GM18868 (cell line): ENCODE data around the gene BOC.

Experiments used
- ATAC-seq: cut with Tn5 transposase; IDR thresholded peaks from one replicate; pipeline ENCODE4 v1.9.1; 2021; ENCODE audit warnings: mild to moderate bottlenecking, moderate library complexity; ENCODE audit not compliant: unreplicated experiment

Gene BOC

DNA sequence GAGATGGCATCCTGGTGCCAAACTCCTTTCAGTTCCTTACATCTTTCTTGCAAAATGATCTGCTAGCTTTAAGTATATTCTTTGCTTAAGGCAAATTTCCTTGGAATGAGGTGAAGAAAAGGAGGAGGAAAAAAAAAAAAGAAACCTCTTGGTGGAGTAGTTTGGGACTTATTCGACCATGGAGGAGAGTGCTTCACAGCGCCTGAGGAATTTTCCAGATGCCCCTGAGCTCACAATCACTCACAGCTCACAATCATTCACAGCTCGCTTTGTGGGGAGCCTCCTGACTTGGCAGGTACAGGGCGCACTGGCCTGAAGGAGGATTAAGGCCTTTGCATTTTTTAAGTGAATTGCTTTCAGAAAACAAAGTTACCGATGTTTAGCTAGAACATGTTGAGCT lies 53.9 kb downstream of the BOC start:
- ATAC-seq, result no peak

DNA sequence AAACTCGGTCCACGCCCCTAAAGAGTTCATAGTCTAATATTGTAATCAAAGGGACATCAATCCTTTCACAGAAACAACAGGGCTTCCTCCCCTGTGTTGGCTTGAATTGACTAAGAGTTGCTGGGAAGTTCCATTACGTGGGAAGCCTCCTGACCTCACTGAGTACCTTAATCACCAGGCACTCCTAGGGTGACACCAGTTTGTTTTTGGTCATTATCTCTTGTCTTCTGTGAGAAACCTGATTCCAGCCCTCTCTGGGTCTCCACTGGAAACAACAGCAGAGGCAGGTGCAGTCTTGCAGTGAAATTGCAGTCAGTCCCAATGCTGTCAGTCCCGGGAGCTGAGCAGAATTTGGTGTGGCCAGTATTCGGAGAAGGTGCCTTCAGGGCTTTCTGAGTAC lies 55.4 kb downstream of the BOC start:
- no peak for ATAC-seq

DNA sequence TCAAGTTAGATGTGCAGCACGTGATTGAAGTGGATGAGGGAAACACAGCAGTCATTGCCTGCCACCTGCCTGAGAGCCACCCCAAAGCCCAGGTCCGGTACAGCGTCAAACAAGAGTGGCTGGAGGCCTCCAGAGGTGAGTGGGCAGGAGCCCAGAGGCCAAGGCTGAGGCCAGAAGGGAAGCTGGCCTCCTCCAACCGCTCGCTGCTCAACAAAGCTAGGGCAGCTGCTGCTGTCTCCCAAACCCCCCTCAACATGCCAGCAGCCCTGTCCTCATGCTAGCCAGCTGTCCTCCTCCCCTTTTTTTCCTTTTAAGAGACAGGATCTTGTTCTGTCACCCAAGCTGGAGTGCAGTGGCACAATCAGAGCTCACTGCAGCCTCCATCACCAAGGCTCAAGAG lies 57.0 kb downstream of the BOC start:
- no peak for ATAC-seq

- no peak for ATAC-seq
Observed at GRCh38 chr3:113268942-113269341, 57.6 kb downstream of the BOC start.

GRCh38 chr3:113269661-113270060 lies 58.3 kb downstream of the BOC start:
- ATAC-seq, result no peak

DNA sequence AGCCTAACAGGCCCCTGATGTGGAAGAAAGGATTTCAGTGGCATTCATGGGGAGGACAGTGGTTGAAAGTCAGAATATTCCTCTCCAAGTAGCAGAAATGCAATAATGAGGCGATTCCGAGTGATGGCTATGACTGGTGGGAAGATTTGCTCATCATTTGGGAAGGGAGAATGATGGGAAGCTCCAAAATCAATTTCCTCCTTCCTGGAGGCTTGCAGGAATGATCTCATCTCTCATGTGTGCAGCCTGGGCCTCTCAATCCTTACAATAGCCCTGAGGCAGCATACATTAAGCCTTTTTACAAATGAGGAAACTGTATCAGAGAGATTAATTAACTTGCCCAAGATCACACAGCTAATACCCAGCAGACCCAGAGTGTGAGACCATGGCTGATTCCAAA lies 58.7 kb downstream of the BOC start:
- ATAC-seq, result no peak

DNA sequence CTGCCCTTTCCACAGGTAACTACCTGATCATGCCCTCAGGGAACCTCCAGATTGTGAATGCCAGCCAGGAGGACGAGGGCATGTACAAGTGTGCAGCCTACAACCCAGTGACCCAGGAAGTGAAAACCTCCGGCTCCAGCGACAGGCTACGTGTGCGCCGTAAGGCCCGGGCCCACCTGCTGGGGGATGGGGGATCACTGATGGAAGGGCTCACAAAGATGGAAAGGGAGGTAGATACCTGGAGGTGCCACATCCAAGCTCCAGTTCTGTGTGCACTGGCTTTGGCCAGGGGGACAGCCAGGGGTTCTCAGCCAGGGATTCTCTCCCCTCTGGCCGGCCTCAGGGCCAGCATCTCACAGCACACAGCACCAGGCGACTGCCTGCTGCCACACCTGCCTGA lies 59.4 kb downstream of the BOC start:
- no peak for ATAC-seq

DNA sequence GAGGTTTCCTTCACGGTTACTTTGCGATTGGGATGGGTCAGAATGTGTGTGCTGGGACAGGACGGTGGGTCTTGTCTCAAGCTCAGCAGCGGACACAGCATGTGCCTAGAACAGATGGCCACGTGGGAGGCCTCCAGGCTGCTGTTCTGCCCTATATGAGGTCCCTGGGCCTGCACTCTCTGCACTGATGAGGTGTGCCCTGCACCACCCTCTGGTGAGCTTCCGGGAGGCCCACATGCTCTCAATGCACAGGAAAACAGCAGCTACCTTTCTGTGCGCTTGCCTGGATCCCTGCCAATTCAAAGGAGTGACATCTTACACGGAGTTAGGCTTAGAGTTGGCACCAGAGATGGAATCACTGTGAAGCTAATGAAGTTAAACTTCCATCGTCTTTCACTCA lies 59.8 kb downstream of the BOC start:
- no peak for ATAC-seq

- no peak for ATAC-seq
Observed at GRCh38 chr3:113271594-113272384, 60.4 kb downstream of the BOC start.

GRCh38 chr3:113272385-113272779 lies 61.0 kb downstream of the BOC start:
- no peak for ATAC-seq

DNA sequence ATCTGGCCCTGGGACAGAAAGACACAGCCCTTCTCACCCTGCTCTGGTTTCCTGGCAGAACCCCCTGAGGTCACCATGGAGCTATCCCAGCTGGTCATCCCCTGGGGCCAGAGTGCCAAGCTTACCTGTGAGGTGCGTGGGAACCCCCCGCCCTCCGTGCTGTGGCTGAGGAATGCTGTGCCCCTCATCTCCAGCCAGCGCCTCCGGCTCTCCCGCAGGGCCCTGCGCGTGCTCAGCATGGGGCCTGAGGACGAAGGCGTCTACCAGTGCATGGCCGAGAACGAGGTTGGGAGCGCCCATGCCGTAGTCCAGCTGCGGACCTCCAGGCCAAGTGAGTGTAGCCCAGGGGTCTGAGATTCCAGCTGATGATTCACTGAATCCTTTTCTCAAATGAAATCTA lies 61.7 kb downstream of the BOC start:
- no peak for ATAC-seq

GRCh38 chr3:113273604-113274378 lies 62.4 kb downstream of the BOC start:
- no peak for ATAC-seq

- ATAC-seq, result no peak
Observed at GRCh38 chr3:113274425-113275257, 63.3 kb downstream of the BOC start.

- no peak for ATAC-seq
Observed at GRCh38 chr3:113275258-113275556, 63.9 kb downstream of the BOC start.

DNA sequence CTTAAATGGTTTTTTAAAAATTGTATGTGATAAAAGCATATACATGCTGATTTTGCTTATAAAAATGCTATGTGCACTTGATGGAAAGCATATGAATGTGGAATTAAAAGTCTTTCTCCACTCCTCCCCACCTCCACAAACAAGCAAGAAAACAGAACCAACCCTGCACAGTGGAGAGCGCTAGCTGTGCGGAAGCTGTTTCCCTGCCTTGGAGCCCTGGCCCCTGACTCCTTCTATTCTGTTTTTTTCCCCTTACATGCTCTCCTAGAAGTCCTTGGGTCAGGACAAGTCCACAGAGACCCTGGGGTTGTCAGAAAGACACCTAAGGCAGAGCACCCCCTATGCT lies 64.2 kb downstream of the BOC start:
- no peak for ATAC-seq

GRCh38 chr3:113275929-113276750 lies 64.8 kb downstream of the BOC start:
- ATAC-seq, result peak; percentile 72

DNA sequence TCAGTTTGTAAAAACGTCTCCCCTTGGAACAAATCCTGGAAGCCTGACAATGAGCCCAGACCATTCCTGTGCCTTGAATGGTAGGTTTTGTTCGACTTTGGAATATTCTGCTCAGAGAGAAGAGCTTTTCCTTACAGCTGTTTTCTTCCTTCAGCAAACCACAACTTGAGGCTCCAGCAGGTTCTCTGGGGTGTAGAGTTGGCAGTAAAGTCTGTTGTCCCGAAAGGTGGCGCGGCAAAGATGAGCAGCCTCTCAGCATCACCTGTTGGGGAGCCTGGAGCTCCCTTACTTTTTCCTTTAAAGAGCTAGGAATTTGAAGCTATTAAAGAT lies 65.4 kb downstream of the BOC start:
- ATAC-seq, result no peak

DNA sequence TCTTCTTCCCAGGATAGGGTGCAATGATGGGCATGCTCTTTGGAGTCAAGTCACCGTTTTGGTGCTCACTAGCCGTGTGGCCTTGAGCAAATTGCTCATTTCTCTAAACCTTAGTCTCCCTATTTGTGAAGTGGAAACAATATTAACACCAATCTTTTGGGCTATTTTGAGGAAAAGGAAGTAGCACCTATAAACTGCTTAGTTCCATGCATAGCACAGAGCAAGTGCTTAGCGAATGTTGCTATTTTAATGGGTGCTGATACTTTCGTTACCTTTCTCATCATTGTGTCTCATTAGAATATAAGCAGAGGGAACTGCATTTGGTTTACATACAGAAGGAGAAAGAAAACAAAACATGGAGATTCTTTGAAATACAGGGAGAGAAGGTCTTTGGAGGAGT lies 66.1 kb downstream of the BOC start:
- peak; percentile 55 for ATAC-seq

- ATAC-seq, result no peak
Observed at GRCh38 chr3:113277941-113278598, 66.7 kb downstream of the BOC start.

- ATAC-seq, result no peak
Observed at GRCh38 chr3:113278599-113278955, 67.2 kb downstream of the BOC start.

DNA sequence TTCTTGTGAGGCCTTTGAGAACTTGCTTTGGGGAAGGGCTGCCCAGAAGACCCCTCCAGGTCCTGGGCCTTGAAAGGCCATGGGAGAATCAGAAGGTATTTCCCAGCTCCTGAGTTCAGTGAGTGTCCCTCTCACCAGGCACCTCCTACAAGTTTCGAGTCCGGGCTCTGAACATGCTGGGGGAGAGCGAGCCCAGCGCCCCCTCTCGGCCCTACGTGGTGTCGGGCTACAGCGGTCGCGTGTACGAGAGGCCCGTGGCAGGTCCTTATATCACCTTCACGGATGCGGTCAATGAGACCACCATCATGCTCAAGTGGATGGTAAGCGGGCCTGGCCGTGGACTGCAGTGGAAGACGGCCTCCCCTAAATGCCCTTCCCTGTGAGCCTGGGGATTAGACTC lies 68.3 kb downstream of the BOC start:
- no peak for ATAC-seq
